Spleen (tissue), 11 donors: ENCODE results near the gene RNASE8. TPM values are rescaled to one million over a fixed set of nuclear protein-coding genes. Genes with fewer than 3 reads are reported as not detected.
A peak's percentile ranks its signal among the peaks of the same experiment; 100 is the strongest.

Source experiments
- DNase-seq: peaks from one replicate; pipeline ENCODE4 v3.0.0-alpha.2; 2020
- H3K27ac ChIP-seq, 8 donors: fragments of 200-600 bp; sonication (generic) in 7 of 8; 1 replicate in 4 of 8; 2 replicates in 4 of 8; pipeline versions ENCODE4 v1.5.0 to v1.8.0; 2016 to 2021; ENCODE audit warnings: inconsistent platforms in 4 of 8, mild to moderate bottlenecking in 4 of 8, moderate library complexity in 1 of 8
- H3K27me3 ChIP-seq, 7 donors: fragments of 200-600 bp; sonication (generic) in 6 of 7; replicated peaks in 1 of 7; 1 replicate in 4 of 7; 2 replicates in 3 of 7; pipeline versions ENCODE4 v1.5.0 to v1.8.0; 2016 to 2021; ENCODE audit warnings: inconsistent platforms in 3 of 7, mild to moderate bottlenecking in 1 of 7
- H3K36me3 ChIP-seq, 6 donors: fragments of 200-600 bp; sonication (generic) in 5 of 6; 1 replicate in 4 of 6; 2 replicates in 2 of 6; pipeline versions ENCODE4 v1.5.0 to v1.8.0; 2016 to 2021; ENCODE audit warnings: inconsistent platforms in 2 of 6
- H3K4me1 ChIP-seq, 6 donors: fragments of 200-600 bp; sonication (generic) in 5 of 6; 1 replicate in 3 of 6; 2 replicates in 3 of 6; pipeline versions ENCODE4 v1.5.0 to v1.8.0; 2016 to 2021; ENCODE audit warnings: inconsistent platforms in 3 of 6
- H3K4me3 ChIP-seq, 8 donors: fragments of 200-600 bp; sonication (generic) in 7 of 8; 1 replicate in 4 of 8; 2 replicates in 4 of 8; pipeline versions ENCODE4 v1.5.0 to v1.8.0; 2016 to 2021; ENCODE audit warnings: inconsistent platforms in 4 of 8, mild to moderate bottlenecking in 4 of 8, moderate library complexity in 2 of 8
- H3K9me3 ChIP-seq, 8 donors: fragments of 200-600 bp; sonication (generic) in 7 of 8; 1 replicate in 4 of 8; 2 replicates in 4 of 8; pipeline versions ENCODE4 v1.5.0 to v1.8.0; 2016 to 2021; ENCODE audit warnings: inconsistent platforms in 4 of 8
- POLR2A ChIP-seq, 3 donors: fragments of 450-650 bp; IDR thresholded peaks; one replicate each; pipeline ENCODE4 v1.5.1; 2017; ENCODE audit warnings: antibody characterized with exemption in 3 of 3, mild to moderate bottlenecking in 1 of 3
- POLR2AphosphoS5 ChIP-seq, 3 donors: sonication (generic); formaldehyde crosslinking; IDR thresholded peaks; one replicate each; pipeline ENCODE4 v1.5.1; 2017; ENCODE audit warnings: antibody characterized with exemption in 3 of 3
- WGBS, 5 donors: extraction: QIAGEN DNeasy Blood & Tissue Kit in 3 of 5; methylation state at CpG; one replicate each; pipeline versions ENCODE4 v1.1.5 to v1.1.7; 2013 to 2018; 5-methylcytosine and 5-hydroxymethylcytosine counted together
- intact Hi-C: fragments of 100-400 bp; cut with DNase I; formaldehyde crosslinking; loops from one replicate; pipeline ENCODE4 v1.15.0; 2023; ENCODE audit warnings: low total_unique reads
- polyA plus RNA-seq, 3 donors: library from polyadenylated mRNA; stranded (reverse); fragments of 200-250 nt; gene quantifications; one replicate each; pipeline ENCODE4 v1.2.1, GENCODE V29; 2013
- total RNA-seq, 7 donors: library from RNA; depleted of rRNA in 3 of 7; stranded (reverse); fragments of >200 nt in 3 of 7; fragmentation: NEBNext Ultra II Directional in 4 of 7; extraction: Animal tissue kit (Norgen Biotek cat#: 25700) in 4 of 7; gene quantifications; one replicate each; pipeline versions ENCODE4 v1.1.0 to v1.2.1, GENCODE V29; 2016 to 2021
- TF ChIP-seq, protein P1 (sequence below), 11 experiments: fragments of 200-600 bp in 7 of 11; fragments of 450-650 bp in 4 of 11; sonication (generic) in 4 of 11; IDR thresholded peaks in 8 of 11; conservative IDR thresholded peaks in 3 of 11; 1 replicate in 7 of 11; 2 replicates in 4 of 11; pipeline versions ENCODE4 v1.4.0 to v1.8.0; 2016 to 2021; ENCODE audit warnings: antibody characterized with exemption in 11 of 11, inconsistent platforms in 4 of 11, mild to moderate bottlenecking in 1 of 11
- donor health status: healthy with polysubstance abuse.
- donor health status: DM: no; HTN: no; CAD: no; lungs with moderate emphysema.
- donor health status: DM: no; HTN: no; CAD: no.
- donor health status: Bipolar disorder and iron deficiency.
- donor health status: healthy.
- donor health status: DM: no; HTN: no; CAD: no.
- donor health status: DM: yes; HTN: yes; CAD: no.

Gene RNASE8
- total and polyA plus RNA-seq, 10 donors, result not detected

- Histone ChIP-seq H3K36me3 (no peaks in the 10 kb centered on the region), H3K27me3 (peaks cover 0 to 6% (median 0%) of the 10 kb centered on the region in 7 donors), H3K27ac (peak overlapping the region in 5 of 8 donors; percentile 35 to 67 (median 42)), H3K9me3 (no peaks in the 10 kb centered on the region), H3K4me1 (peaks cover 0 to 48% (median 22%) of the 10 kb centered on the region in 6 donors), H3K4me3 (no peak overlapping the region)
- no peak for DNase-seq
- intact Hi-C loops, result no loop called here
- WGBS, 5 donors, result 81 to 90% (median 87%) methylated on average over 20 of the region's 20 CpGs
- TF ChIP-seq POLR2AphosphoS5 (IDR thresholded peaks at IDR 0.05), result no peak
- TF ChIP-seq, protein P1, sequence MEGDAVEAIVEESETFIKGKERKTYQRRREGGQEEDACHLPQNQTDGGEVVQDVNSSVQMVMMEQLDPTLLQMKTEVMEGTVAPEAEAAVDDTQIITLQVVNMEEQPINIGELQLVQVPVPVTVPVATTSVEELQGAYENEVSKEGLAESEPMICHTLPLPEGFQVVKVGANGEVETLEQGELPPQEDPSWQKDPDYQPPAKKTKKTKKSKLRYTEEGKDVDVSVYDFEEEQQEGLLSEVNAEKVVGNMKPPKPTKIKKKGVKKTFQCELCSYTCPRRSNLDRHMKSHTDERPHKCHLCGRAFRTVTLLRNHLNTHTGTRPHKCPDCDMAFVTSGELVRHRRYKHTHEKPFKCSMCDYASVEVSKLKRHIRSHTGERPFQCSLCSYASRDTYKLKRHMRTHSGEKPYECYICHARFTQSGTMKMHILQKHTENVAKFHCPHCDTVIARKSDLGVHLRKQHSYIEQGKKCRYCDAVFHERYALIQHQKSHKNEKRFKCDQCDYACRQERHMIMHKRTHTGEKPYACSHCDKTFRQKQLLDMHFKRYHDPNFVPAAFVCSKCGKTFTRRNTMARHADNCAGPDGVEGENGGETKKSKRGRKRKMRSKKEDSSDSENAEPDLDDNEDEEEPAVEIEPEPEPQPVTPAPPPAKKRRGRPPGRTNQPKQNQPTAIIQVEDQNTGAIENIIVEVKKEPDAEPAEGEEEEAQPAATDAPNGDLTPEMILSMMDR (IDR thresholded peaks at IDR 0.05 in 8 of 11, conservative IDR thresholded peaks at IDR 0.05 in 3 of 11), result no peak
- TF ChIP-seq POLR2A (IDR thresholded peaks at IDR 0.05), result no peak
Observed at GRCh38 chr14:21053184-21054122, 4.2 kb upstream of the RNASE8 start.

GRCh38 chr14:21054123-21054767, 3.4 kb upstream of the RNASE8 start:
- Histone ChIP-seq H3K36me3 (no peaks in the 10 kb centered on the region), H3K9me3 (no peaks in the 10 kb centered on the region), H3K27ac (peak overlapping the region in 6 of 8 donors; percentile 33 to 67 (median 42)), H3K4me3 (no peak overlapping the region), H3K27me3 (peaks cover 0 to 6% (median 0%) of the 10 kb centered on the region in 7 donors), H3K4me1 (peaks cover 0 to 46% (median 22%) of the 10 kb centered on the region in 6 donors)
- no peak for DNase-seq
- intact Hi-C loops, result no loop called here
- 50 to 78% (median 69%) methylated on average over 3 of the region's 3 CpGs for WGBS, 5 donors
- TF ChIP-seq, protein P1 (IDR thresholded peaks at IDR 0.05 in 8 of 11, conservative IDR thresholded peaks at IDR 0.05 in 3 of 11), result no peak
- TF ChIP-seq POLR2A (IDR thresholded peaks at IDR 0.05), result no peak
- no peak for TF ChIP-seq POLR2AphosphoS5 (IDR thresholded peaks at IDR 0.05)

- Histone ChIP-seq H3K4me1 (peaks cover 0 to 46% (median 22%) of the 10 kb centered on the region in 6 donors), H3K27me3 (peaks cover 0 to 4% (median 0%) of the 10 kb centered on the region in 7 donors), H3K27ac (peak overlapping the region in 5 of 8 donors; percentile 33 to 67 (median 50)), H3K36me3 (no peaks in the 10 kb centered on the region), H3K9me3 (no peaks in the 10 kb centered on the region), H3K4me3 (no peak overlapping the region)
- TF ChIP-seq, protein P1 (IDR thresholded peaks at IDR 0.05 in 8 of 11, conservative IDR thresholded peaks at IDR 0.05 in 3 of 11), result no peak
- TF ChIP-seq POLR2AphosphoS5 (IDR thresholded peaks at IDR 0.05) (no peak), POLR2A (IDR thresholded peaks at IDR 0.05) (no peak)
- intact Hi-C loops, result no loop called here
- WGBS, 5 donors, result 73 to 89% (median 84%) methylated on average over 4 of the region's 4 CpGs
- no peak for DNase-seq
Observed at GRCh38 chr14:21054768-21055145, 2.9 kb upstream of the RNASE8 start.
